PFSK-1 (cell line): ENCODE measurements around the gene TMEM200A.

Experiments
- FOXP2 ChIP-seq: optimal IDR thresholded peaks from 2 replicates; pipeline ENCODE3; 2011; ENCODE audit warnings: borderline replicate concordance, control low read depth, inconsistent platforms; ENCODE audit not compliant: insufficient read depth; ENCODE audit errors: extremely low read length, extremely low read depth
- POLR2AphosphoS5 ChIP-seq: IDR thresholded peaks from 2 replicates; pipeline ENCODE4 v1.6.1; 2012; ENCODE audit warnings: low read depth, mild to moderate bottlenecking, control low read depth, low read length, moderate library complexity
- SIN3A ChIP-seq: IDR thresholded peaks from 2 replicates; pipeline ENCODE4 v1.6.1; 2012; ENCODE audit warnings: mild to moderate bottlenecking, low read length, moderate library complexity, borderline replicate concordance; ENCODE audit not compliant: insufficient read depth
- TAF1 ChIP-seq: IDR thresholded peaks from 2 replicates; pipeline ENCODE4 v1.6.1; 2012; ENCODE audit warnings: low read length, control low read depth, borderline replicate concordance; ENCODE audit not compliant: insufficient read depth
- TF ChIP-seq, protein P1 (sequence below), 2 experiments: IDR thresholded peaks; 2 replicates each; pipeline versions ENCODE4 v1.6.1 to v1.8.0; 2011 to 2012; ENCODE audit warnings: low read depth in 2 of 2, low read length in 2 of 2, control low read depth in 1 of 2, inconsistent platforms in 1 of 2, mild to moderate bottlenecking in 1 of 2, moderate library complexity in 1 of 2; ENCODE audit not compliant: insufficient read depth in 1 of 2

The TMEM200A gene

DNA sequence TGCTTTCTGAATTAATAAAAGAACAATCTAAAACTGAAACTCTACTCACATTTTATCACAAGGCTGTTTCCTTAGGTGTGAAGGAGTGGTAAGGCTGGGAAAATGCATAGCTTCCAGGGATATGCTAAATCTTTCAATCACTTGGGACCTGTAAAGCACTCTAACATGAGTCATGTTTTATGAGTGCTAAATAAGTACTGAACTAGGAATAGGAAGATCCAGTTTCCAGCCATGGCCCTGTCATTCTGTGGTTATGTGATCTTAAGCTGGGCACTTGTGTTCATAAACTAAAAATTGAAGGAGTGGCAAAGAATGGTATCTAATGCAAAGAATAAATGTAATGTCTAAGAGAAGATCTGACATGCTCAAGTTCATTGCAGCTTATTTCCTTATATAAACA is 6.1 kb upstream of the TMEM200A start:
- TF ChIP-seq FOXP2 (no peak), SIN3A (no peak), POLR2AphosphoS5 (no peak), TAF1 (no peak)
- TF ChIP-seq, protein P1, sequence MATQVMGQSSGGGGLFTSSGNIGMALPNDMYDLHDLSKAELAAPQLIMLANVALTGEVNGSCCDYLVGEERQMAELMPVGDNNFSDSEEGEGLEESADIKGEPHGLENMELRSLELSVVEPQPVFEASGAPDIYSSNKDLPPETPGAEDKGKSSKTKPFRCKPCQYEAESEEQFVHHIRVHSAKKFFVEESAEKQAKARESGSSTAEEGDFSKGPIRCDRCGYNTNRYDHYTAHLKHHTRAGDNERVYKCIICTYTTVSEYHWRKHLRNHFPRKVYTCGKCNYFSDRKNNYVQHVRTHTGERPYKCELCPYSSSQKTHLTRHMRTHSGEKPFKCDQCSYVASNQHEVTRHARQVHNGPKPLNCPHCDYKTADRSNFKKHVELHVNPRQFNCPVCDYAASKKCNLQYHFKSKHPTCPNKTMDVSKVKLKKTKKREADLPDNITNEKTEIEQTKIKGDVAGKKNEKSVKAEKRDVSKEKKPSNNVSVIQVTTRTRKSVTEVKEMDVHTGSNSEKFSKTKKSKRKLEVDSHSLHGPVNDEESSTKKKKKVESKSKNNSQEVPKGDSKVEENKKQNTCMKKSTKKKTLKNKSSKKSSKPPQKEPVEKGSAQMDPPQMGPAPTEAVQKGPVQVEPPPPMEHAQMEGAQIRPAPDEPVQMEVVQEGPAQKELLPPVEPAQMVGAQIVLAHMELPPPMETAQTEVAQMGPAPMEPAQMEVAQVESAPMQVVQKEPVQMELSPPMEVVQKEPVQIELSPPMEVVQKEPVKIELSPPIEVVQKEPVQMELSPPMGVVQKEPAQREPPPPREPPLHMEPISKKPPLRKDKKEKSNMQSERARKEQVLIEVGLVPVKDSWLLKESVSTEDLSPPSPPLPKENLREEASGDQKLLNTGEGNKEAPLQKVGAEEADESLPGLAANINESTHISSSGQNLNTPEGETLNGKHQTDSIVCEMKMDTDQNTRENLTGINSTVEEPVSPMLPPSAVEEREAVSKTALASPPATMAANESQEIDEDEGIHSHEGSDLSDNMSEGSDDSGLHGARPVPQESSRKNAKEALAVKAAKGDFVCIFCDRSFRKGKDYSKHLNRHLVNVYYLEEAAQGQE (IDR thresholded peaks at IDR 0.05; ENCODE audit: insufficient read depth in 1 of 2, low read depth in 2 of 2, low read length in 2 of 2) = no peak

DNA sequence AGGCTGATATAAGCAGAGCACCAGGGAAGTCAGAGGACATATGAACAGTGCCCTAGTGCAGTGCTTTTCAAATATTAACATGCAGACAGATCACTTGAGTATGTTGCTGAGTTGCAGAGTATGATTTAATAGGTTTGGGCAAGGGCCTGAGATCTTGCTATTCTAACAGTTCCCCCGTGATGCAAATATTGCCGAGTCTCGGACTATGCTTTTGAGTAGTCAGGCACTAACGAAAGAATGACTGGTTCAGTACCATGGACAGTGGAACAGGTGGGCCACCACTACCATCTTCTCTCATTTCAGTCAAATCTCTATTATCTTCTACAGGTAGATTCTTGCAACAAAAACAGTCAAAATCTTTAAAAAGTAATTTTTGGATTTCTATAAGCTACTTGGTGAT is 3.7 kb upstream of the TMEM200A start:
- TF ChIP-seq FOXP2 = no peak
- no peak for TF ChIP-seq POLR2AphosphoS5
- TF ChIP-seq, protein P1 (IDR thresholded peaks at IDR 0.05; ENCODE audit: insufficient read depth in 1 of 2, low read depth in 2 of 2, low read length in 2 of 2) = peak; percentile 86 to 96
- no peak for TF ChIP-seq TAF1
- no peak for TF ChIP-seq SIN3A

DNA sequence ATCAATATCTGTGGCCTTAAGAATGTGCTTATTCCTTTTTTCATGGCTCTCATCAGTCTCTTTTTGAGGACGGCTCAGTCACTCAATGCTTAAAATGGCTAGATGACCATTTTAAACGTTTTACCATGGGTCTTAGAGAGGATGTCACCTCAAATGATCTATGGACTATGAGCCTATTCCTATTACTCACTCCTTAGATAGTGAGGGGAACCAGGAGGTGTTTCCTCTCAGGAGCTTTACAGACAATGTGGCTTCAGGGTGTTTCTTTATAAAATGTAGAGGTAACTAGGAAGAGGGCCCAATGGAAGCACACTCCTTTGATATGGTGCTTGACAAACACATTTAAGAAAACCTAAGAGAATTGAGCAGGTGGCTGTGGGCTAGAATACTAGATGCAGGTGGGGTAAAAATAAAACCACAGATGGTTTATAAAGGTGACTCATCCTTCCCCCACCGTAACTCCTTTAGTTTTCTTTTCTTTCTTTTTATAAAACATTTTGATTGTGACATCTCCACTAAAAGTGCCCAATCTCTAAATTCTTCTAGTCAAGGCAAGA is 1.5 kb upstream of the TMEM200A start:
- TF ChIP-seq SIN3A = no peak
- TF ChIP-seq POLR2AphosphoS5 = no peak
- TF ChIP-seq, protein P1 (IDR thresholded peaks at IDR 0.05; ENCODE audit: insufficient read depth in 1 of 2, low read depth in 2 of 2, low read length in 2 of 2) = no peak
- TF ChIP-seq TAF1 = no peak
- TF ChIP-seq FOXP2 = no peak

DNA sequence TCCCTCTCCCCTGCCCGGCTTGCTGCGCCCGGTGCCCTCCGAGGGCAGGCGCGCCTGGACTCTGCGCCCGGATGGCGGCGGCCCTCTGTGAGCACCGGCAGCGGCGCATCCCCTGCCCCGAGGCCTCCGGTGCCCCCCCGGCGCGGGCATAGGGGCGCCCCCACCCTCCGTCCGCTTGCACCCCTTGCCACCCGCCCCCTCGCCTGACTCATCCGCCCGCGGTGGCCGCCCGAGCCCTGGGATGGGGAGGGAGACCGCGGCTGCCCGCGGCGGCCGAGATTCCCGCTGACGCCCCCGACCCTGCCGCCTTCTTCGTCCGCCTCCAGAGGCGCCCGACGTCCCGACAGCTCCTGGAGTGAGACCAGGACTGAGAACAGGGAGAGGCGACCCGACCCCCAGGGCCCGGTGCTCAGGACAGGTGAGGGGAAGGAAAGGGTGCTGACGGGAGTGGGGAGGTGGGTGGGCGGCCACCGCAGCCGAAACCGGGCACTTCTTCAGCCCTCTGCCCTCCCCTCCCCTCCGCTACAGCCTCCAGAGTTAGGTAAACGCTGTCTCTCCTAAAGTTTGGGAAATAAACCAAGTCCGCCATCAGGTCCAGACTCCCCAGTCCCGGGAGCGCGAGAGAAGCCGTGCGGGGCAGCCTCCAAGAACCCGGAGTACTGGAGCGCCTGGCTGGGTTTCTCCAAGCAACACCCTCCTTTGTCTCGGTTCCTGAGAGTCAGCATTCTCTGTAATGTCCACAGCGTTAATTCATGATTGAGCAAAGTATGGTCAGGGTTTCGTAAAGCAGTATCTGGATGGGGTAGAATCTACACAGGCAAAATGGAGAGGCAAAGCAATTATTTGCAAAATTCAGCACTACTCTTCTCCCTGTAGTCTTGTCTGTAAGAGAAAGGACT is 539 bp downstream of the TMEM200A start:
- TF ChIP-seq SIN3A (no peak), POLR2AphosphoS5 (no peak), TAF1 (no peak), FOXP2 (no peak)
- TF ChIP-seq, protein P1 (IDR thresholded peaks at IDR 0.05; ENCODE audit: insufficient read depth in 1 of 2, low read depth in 2 of 2, low read length in 2 of 2) = no peak
